ENCODE measurements around the gene TMEM121B. TPM values are rescaled to one million over a fixed set of nuclear protein-coding genes. Genes with fewer than 3 reads are reported as not detected.

Gene TMEM121B
- total RNA-seq, 3 donors from 2014 or later, result 0.44 to 0.48 TPM; not detected in 1

- intact Hi-C loops (cut with DNase I; ENCODE audit: low total_unique reads), result no loop called here
- H3K9me3 ChIP-seq, result no peaks in the 10 kb centered on the region
- H3K27ac ChIP-seq, result no peak overlapping the region
- TF ChIP-seq CTCF (IDR thresholded peaks at IDR 0.05), result no peak
- no peak for TF ChIP-seq POLR2AphosphoS5 (IDR thresholded peaks at IDR 0.05)
- TF ChIP-seq POLR2A (IDR thresholded peaks at IDR 0.05), result no peak
- H3K4me3 ChIP-seq, result no peak overlapping the region
- no peak for DNase-seq (ENCODE audit: low spot score in 2 of 2)
- H3K27me3 ChIP-seq, result no peaks in the 10 kb centered on the region
- no peaks in the 10 kb centered on the region for H3K4me1 ChIP-seq
- H3K36me3 ChIP-seq, result peaks cover 9% of the 10 kb centered on the region
Observed at GRCh38 chr22:17102297-17102667, 18.9 kb downstream of the TMEM121B start.

- DNase-seq (ENCODE audit: low spot score in 2 of 2), result no peak
- no peak for TF ChIP-seq CTCF (IDR thresholded peaks at IDR 0.05)
- no peak for TF ChIP-seq POLR2A (IDR thresholded peaks at IDR 0.05)
- no peak for TF ChIP-seq POLR2AphosphoS5 (IDR thresholded peaks at IDR 0.05)
Observed at GRCh38 chr22:17101475-17102296, 19.5 kb downstream of the TMEM121B start.

GRCh38 chr22:17100621-17101020 is 20.5 kb downstream of the TMEM121B start:
- Histone ChIP-seq H3K27me3 (no peaks in the 10 kb centered on the region), H3K9me3 (no peaks in the 10 kb centered on the region), H3K4me3 (no peak overlapping the region), H3K4me1 (no peaks in the 10 kb centered on the region), H3K27ac (no peak overlapping the region), H3K36me3 (peaks cover 9% of the 10 kb centered on the region)
- intact Hi-C loops (cut with DNase I; ENCODE audit: low total_unique reads), result no loop called here
- no peak for DNase-seq (ENCODE audit: low spot score in 2 of 2)
- TF ChIP-seq CTCF (IDR thresholded peaks at IDR 0.05) (no peak), POLR2A (IDR thresholded peaks at IDR 0.05) (no peak), POLR2AphosphoS5 (IDR thresholded peaks at IDR 0.05) (no peak)

More at GRCh38 chr22:17101475-17102296, 19.5 kb downstream of the TMEM121B start:
- Histone ChIP-seq H3K4me1 (no peaks in the 10 kb centered on the region), H3K9me3 (no peaks in the 10 kb centered on the region), H3K27me3 (no peaks in the 10 kb centered on the region), H3K36me3 (peaks cover 9% of the 10 kb centered on the region), H3K4me3 (no peak overlapping the region), H3K27ac (no peak overlapping the region)
- intact Hi-C loops (cut with DNase I; ENCODE audit: low total_unique reads), result no loop called here

GRCh38 chr22:17098379-17098819 is 22.8 kb downstream of the TMEM121B start:
- no peaks in the 10 kb centered on the region for H3K27me3 ChIP-seq
- intact Hi-C loops (cut with DNase I; ENCODE audit: low total_unique reads), result no loop called here
- no peak for TF ChIP-seq POLR2A (IDR thresholded peaks at IDR 0.05)
- no peak for TF ChIP-seq POLR2AphosphoS5 (IDR thresholded peaks at IDR 0.05)
- TF ChIP-seq CTCF (IDR thresholded peaks at IDR 0.05), result no peak
- no peaks in the 10 kb centered on the region for H3K9me3 ChIP-seq
- no peaks in the 10 kb centered on the region for H3K4me1 ChIP-seq
- H3K27ac ChIP-seq, result no peak overlapping the region
- H3K36me3 ChIP-seq, result peaks cover 9% of the 10 kb centered on the region
- no peak overlapping the region for H3K4me3 ChIP-seq
- DNase-seq (ENCODE audit: low spot score in 2 of 2), result no peak

- intact Hi-C loops (cut with DNase I; ENCODE audit: low total_unique reads), result no loop called here
- Histone ChIP-seq H3K4me1 (no peaks in the 10 kb centered on the region), H3K27ac (no peak overlapping the region), H3K9me3 (no peaks in the 10 kb centered on the region), H3K36me3 (peaks cover 9% of the 10 kb centered on the region), H3K4me3 (no peak overlapping the region), H3K27me3 (no peaks in the 10 kb centered on the region)
- no peak for DNase-seq (ENCODE audit: low spot score in 2 of 2)
- TF ChIP-seq CTCF (IDR thresholded peaks at IDR 0.05) (no peak), POLR2A (IDR thresholded peaks at IDR 0.05) (no peak), POLR2AphosphoS5 (IDR thresholded peaks at IDR 0.05) (no peak)
Observed at GRCh38 chr22:17097701-17098100, 23.5 kb downstream of the TMEM121B start.

All from breast epithelium (tissue), 4 donors.